ENCODE measurements around the gene TRAK2.

The TRAK2 gene

GRCh38 chr2:201361078-201361733 lies 90.1 kb downstream of the TRAK2 start:
- no peak overlapping the region for H3K9ac ChIP-seq (ENCODE audit: low read length)
- no peaks in the 10 kb centered on the region for H3K27me3 ChIP-seq (ENCODE audit: insufficient read depth, low read length)
- 0 out of 2 replicates have a peak, but pooled peaks cover 10% of the 10 kb centered on the region for H3K36me3 ChIP-seq (ENCODE audit: insufficient read depth, low read length)
- H2AFZ ChIP-seq (ENCODE audit: low read length), result no peak overlapping the region
- no peak overlapping the region for H3K27ac ChIP-seq (ENCODE audit: low read depth, low read length, poor library complexity, severe bottlenecking)
- H3K9me3 ChIP-seq (ENCODE audit: low read length), result no peaks in the 10 kb centered on the region
- H3K4me2 ChIP-seq (ENCODE audit: low read length), result no peak overlapping the region
- TF ChIP-seq, protein P1, sequence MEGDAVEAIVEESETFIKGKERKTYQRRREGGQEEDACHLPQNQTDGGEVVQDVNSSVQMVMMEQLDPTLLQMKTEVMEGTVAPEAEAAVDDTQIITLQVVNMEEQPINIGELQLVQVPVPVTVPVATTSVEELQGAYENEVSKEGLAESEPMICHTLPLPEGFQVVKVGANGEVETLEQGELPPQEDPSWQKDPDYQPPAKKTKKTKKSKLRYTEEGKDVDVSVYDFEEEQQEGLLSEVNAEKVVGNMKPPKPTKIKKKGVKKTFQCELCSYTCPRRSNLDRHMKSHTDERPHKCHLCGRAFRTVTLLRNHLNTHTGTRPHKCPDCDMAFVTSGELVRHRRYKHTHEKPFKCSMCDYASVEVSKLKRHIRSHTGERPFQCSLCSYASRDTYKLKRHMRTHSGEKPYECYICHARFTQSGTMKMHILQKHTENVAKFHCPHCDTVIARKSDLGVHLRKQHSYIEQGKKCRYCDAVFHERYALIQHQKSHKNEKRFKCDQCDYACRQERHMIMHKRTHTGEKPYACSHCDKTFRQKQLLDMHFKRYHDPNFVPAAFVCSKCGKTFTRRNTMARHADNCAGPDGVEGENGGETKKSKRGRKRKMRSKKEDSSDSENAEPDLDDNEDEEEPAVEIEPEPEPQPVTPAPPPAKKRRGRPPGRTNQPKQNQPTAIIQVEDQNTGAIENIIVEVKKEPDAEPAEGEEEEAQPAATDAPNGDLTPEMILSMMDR (IDR thresholded peaks at IDR 0.05; ENCODE audit: low read length), result no peak
- no peak for TF ChIP-seq EZH2 (IDR thresholded peaks at IDR 0.05; ENCODE audit: borderline replicate concordance, low read length)
- no peak overlapping the region for H3K4me3 ChIP-seq (ENCODE audit: low read depth, low read length, poor library complexity, severe bottlenecking)
- no peaks in the 10 kb centered on the region for H3K79me2 ChIP-seq (ENCODE audit: insufficient read depth, low read length)
- H4K20me1 ChIP-seq (ENCODE audit: insufficient read depth, low read length), result no peaks in the 10 kb centered on the region
- no peaks in the 10 kb centered on the region for H3F3A ChIP-seq (ENCODE audit: insufficient read depth, low read length)
- H3K4me1 ChIP-seq (ENCODE audit: insufficient read depth, low read length, severe bottlenecking), result no peaks in the 10 kb centered on the region
- H3K9me2 ChIP-seq (ENCODE audit: low read depth, low read length), result no peaks in the 10 kb centered on the region

- TF ChIP-seq EZH2 (IDR thresholded peaks at IDR 0.05; ENCODE audit: borderline replicate concordance, low read length), result no peak
- TF ChIP-seq, protein P1 (IDR thresholded peaks at IDR 0.05; ENCODE audit: low read length), result no peak
- Histone ChIP-seq H3K9me3 (ENCODE audit: low read length) (no peaks in the 10 kb centered on the region), H3K4me3 (ENCODE audit: low read depth, low read length, poor library complexity, severe bottlenecking) (no peak overlapping the region), H3K9me2 (ENCODE audit: low read depth, low read length) (no peaks in the 10 kb centered on the region), H3F3A (ENCODE audit: insufficient read depth, low read length) (no peaks in the 10 kb centered on the region), H3K4me1 (ENCODE audit: insufficient read depth, low read length, severe bottlenecking) (no peaks in the 10 kb centered on the region), H4K20me1 (ENCODE audit: insufficient read depth, low read length) (no peaks in the 10 kb centered on the region), H3K9ac (ENCODE audit: low read length) (no peak overlapping the region), H3K79me2 (ENCODE audit: insufficient read depth, low read length) (no peaks in the 10 kb centered on the region), H3K27me3 (ENCODE audit: insufficient read depth, low read length) (no peaks in the 10 kb centered on the region), H2AFZ (ENCODE audit: low read length) (no peak overlapping the region), H3K27ac (ENCODE audit: low read depth, low read length, poor library complexity, severe bottlenecking) (no peak overlapping the region), H3K4me2 (ENCODE audit: low read length) (no peak overlapping the region), H3K36me3 (ENCODE audit: insufficient read depth, low read length) (0 out of 2 replicates have a peak, but pooled peaks cover 10% of the 10 kb centered on the region)
Observed at GRCh38 chr2:201360256-201360655, 91.0 kb downstream of the TRAK2 start.

DNA sequence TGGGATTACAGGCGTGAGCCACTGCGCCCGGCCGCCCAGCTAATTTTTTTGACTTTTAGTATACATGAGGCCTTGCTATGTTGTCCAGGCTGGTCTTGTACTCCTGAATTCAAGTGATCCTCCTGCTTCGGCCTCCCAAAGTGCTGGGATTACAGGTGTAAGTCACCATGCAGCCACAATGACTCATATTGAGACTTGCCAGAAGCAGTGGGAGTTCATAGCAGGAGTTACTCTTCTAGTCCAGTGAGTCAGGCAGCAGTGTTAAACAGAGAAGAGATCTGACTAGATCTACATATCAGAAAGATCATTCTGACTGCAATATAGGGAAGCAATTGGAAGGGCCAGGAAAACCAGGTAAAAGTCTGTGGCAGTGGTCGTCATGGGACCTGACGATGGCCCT lies 92.6 kb downstream of the TRAK2 start:
- no peaks in the 10 kb centered on the region for H3K79me2 ChIP-seq (ENCODE audit: insufficient read depth, low read length)
- no peaks in the 10 kb centered on the region for H3K9me2 ChIP-seq (ENCODE audit: low read depth, low read length)
- TF ChIP-seq, protein P1 (IDR thresholded peaks at IDR 0.05; ENCODE audit: low read length), result no peak
- no peak for TF ChIP-seq EZH2 (IDR thresholded peaks at IDR 0.05; ENCODE audit: borderline replicate concordance, low read length)
- H2AFZ ChIP-seq (ENCODE audit: low read length), result no peak overlapping the region
- no peaks in the 10 kb centered on the region for H3F3A ChIP-seq (ENCODE audit: insufficient read depth, low read length)
- 0 out of 2 replicates have a peak, but pooled peaks cover 10% of the 10 kb centered on the region for H3K36me3 ChIP-seq (ENCODE audit: insufficient read depth, low read length)
- H4K20me1 ChIP-seq (ENCODE audit: insufficient read depth, low read length), result no peaks in the 10 kb centered on the region
- no peak overlapping the region for H3K4me3 ChIP-seq (ENCODE audit: low read depth, low read length, poor library complexity, severe bottlenecking)
- no peak overlapping the region for H3K4me2 ChIP-seq (ENCODE audit: low read length)
- no peak overlapping the region for H3K9ac ChIP-seq (ENCODE audit: low read length)
- no peaks in the 10 kb centered on the region for H3K4me1 ChIP-seq (ENCODE audit: insufficient read depth, low read length, severe bottlenecking)
- no peak overlapping the region for H3K27ac ChIP-seq (ENCODE audit: low read depth, low read length, poor library complexity, severe bottlenecking)
- H3K27me3 ChIP-seq (ENCODE audit: insufficient read depth, low read length), result no peaks in the 10 kb centered on the region
- H3K9me3 ChIP-seq (ENCODE audit: low read length), result no peaks in the 10 kb centered on the region

Data from OCI-LY1 (cell line).